HEK293 (cell line): Measurements from ENCODE around the gene TULP1.

ENCODE experiments used
- CTCF ChIA-PET: fragments of 350-600 bp; formaldehyde crosslinking; extraction: SDS; loops from one replicate; lab custom pipeline; 2021; ENCODE audit warnings: antibody characterized with exemption; lab: Yijun Ruan, JAX
- POLR2A ChIA-PET: fragments of 300-600 bp; formaldehyde crosslinking; extraction: SDS; loops from one replicate; lab custom pipeline; 2020; ENCODE audit warnings: antibody characterized with exemption, inconsistent platforms; lab: Yijun Ruan, JAX
- H3K27ac ChIP-seq: fragments of 200-500 bp; sonication (Bioruptor generic); 2 replicates; pipeline ENCODE4 v1.5.1; 2014; ENCODE audit warnings: low read depth, low read length, control low read depth, inconsistent platforms; ENCODE audit errors: extremely low read depth
- H3K36me3 ChIP-seq, 2 experiments: fragments of 200-500 bp in 1 of 2; sonication (Bioruptor generic) in 1 of 2; 1 replicate in 1 of 2; 2 replicates in 1 of 2; pipeline ENCODE4 v1.5.1; 2014 to 2017; ENCODE audit warnings: inconsistent platforms in 2 of 2, low read length in 2 of 2; ENCODE audit not compliant: control insufficient read depth in 2 of 2, insufficient read depth in 1 of 2
- H3K4me1 ChIP-seq: fragments of 200-500 bp; sonication (Bioruptor generic); 2 replicates; pipeline ENCODE4 v1.5.1; 2014; ENCODE audit warnings: mild to moderate bottlenecking, low read length, inconsistent platforms; ENCODE audit not compliant: control insufficient read depth, insufficient read depth
- H3K4me3 ChIP-seq: 2 replicates; pipeline ENCODE4 v1.5.1; 2011; ENCODE audit warnings: low read depth, mild to moderate bottlenecking, control low read depth, low read length, moderate library complexity
- H3K9me3 ChIP-seq: fragments of 200-500 bp; sonication (Bioruptor generic); 2 replicates; pipeline ENCODE4 v1.5.1; 2014; ENCODE audit warnings: low read depth, low read length, inconsistent platforms; ENCODE audit not compliant: control insufficient read depth, insufficient read depth
- FEZF1 ChIP-seq: fragments of 450-650 bp; formaldehyde crosslinking; IDR thresholded peaks from 2 replicates; pipeline ENCODE4 v1.5.1; 2016; ENCODE audit warnings: missing biosample characterization, missing genetic modification characterization
- GLI4 ChIP-seq: fragments of 450-650 bp; formaldehyde crosslinking; IDR thresholded peaks from 2 replicates; pipeline ENCODE4 v1.5.1; 2016; ENCODE audit warnings: missing biosample characterization, missing genetic modification characterization
- GLIS2 ChIP-seq: fragments of 450-650 bp; formaldehyde crosslinking; IDR thresholded peaks from 2 replicates; pipeline ENCODE4 v1.5.1; 2016; ENCODE audit warnings: missing biosample characterization, missing genetic modification characterization
- KLF1 ChIP-seq: fragments of 450-650 bp; formaldehyde crosslinking; IDR thresholded peaks from 2 replicates; pipeline ENCODE4 v1.5.1; 2016; ENCODE audit warnings: missing biosample characterization, missing genetic modification characterization
- OSR2 ChIP-seq: fragments of 450-650 bp; formaldehyde crosslinking; IDR thresholded peaks from 2 replicates; pipeline ENCODE4 v1.5.1; 2016; ENCODE audit warnings: missing biosample characterization, missing genetic modification characterization
- OVOL3 ChIP-seq: fragments of 450-650 bp; formaldehyde crosslinking; IDR thresholded peaks from 2 replicates; pipeline ENCODE4 v1.5.1; 2016; ENCODE audit warnings: missing biosample characterization, missing genetic modification characterization
- PRDM1 ChIP-seq: fragments of 450-650 bp; formaldehyde crosslinking; IDR thresholded peaks from 2 replicates; pipeline ENCODE4; 2016; ENCODE audit warnings: missing biosample characterization, missing genetic modification characterization
- SALL2 ChIP-seq: fragments of 450-650 bp; formaldehyde crosslinking; IDR thresholded peaks from 2 replicates; pipeline ENCODE4 v1.5.0; 2017; ENCODE audit warnings: missing biosample characterization, mild to moderate bottlenecking, missing genetic modification characterization, borderline replicate concordance
- SETDB1 ChIP-seq: IDR thresholded peaks from one replicate; pipeline ENCODE4 v1.6.1; 2017; ENCODE audit warnings: mild to moderate bottlenecking, low read length, moderate library complexity, mixed read lengths; ENCODE audit not compliant: insufficient read length
- TCF7L2 ChIP-seq: IDR thresholded peaks from 2 replicates; pipeline ENCODE4 v1.6.1; 2011; ENCODE audit warnings: low read depth, mild to moderate bottlenecking, inconsistent platforms, low read length, moderate library complexity, borderline replicate concordance
- WT1 ChIP-seq: fragments of 450-650 bp; formaldehyde crosslinking; IDR thresholded peaks from 2 replicates; pipeline ENCODE4 v1.5.1; 2016; ENCODE audit warnings: missing biosample characterization, missing genetic modification characterization
- ZBTB20 ChIP-seq: fragments of 450-650 bp; formaldehyde crosslinking; IDR thresholded peaks from 2 replicates; pipeline ENCODE4 v1.5.1; 2016; ENCODE audit warnings: missing biosample characterization, missing genetic modification characterization
- ZBTB8A ChIP-seq: fragments of 450-650 bp; formaldehyde crosslinking; IDR thresholded peaks from 2 replicates; pipeline ENCODE4 v1.5.1; 2016; ENCODE audit warnings: missing biosample characterization, missing genetic modification characterization
- ZFP37 ChIP-seq: fragments of 450-650 bp; formaldehyde crosslinking; IDR thresholded peaks from 2 replicates; pipeline ENCODE4 v1.5.1; 2016; ENCODE audit warnings: missing biosample characterization, missing genetic modification characterization
- ZIC2 ChIP-seq: fragments of 450-650 bp; formaldehyde crosslinking; IDR thresholded peaks from 2 replicates; pipeline ENCODE4 v1.5.1; 2016; ENCODE audit warnings: missing biosample characterization, missing genetic modification characterization
- ZNF112 ChIP-seq: fragments of 450-650 bp; formaldehyde crosslinking; IDR thresholded peaks from 2 replicates; pipeline ENCODE4 v1.5.0; 2017; ENCODE audit warnings: missing biosample characterization, missing genetic modification characterization
- ZNF140 ChIP-seq: fragments of 450-650 bp; formaldehyde crosslinking; IDR thresholded peaks from 2 replicates; pipeline ENCODE4 v1.5.1; 2016; ENCODE audit warnings: missing biosample characterization, missing genetic modification characterization
- ZNF18 ChIP-seq: fragments of 450-650 bp; formaldehyde crosslinking; IDR thresholded peaks from 2 replicates; pipeline ENCODE4 v1.5.1; 2016; ENCODE audit warnings: missing biosample characterization, missing genetic modification characterization
- ZNF398 ChIP-seq: fragments of 450-650 bp; formaldehyde crosslinking; IDR thresholded peaks from 2 replicates; pipeline ENCODE4 v1.5.1; 2017; ENCODE audit warnings: missing biosample characterization, missing genetic modification characterization
- ZNF555 ChIP-seq: fragments of 450-650 bp; formaldehyde crosslinking; conservative IDR thresholded peaks from 2 replicates; pipeline ENCODE4 v1.5.1; 2017; ENCODE audit warnings: missing biosample characterization, mild to moderate bottlenecking, missing genetic modification characterization, inconsistent platforms
- ZNF558 ChIP-seq: fragments of 450-650 bp; formaldehyde crosslinking; IDR thresholded peaks from 2 replicates; pipeline ENCODE4 v1.5.1; 2016; ENCODE audit warnings: missing biosample characterization, missing genetic modification characterization
- ZNF561 ChIP-seq: fragments of 450-650 bp; IDR thresholded peaks from 2 replicates; pipeline ENCODE4 v1.5.1; 2018; ENCODE audit warnings: missing biosample characterization, missing genetic modification characterization, borderline replicate concordance
- ZSCAN4 ChIP-seq: fragments of 450-650 bp; formaldehyde crosslinking; IDR thresholded peaks from 2 replicates; pipeline ENCODE4 v1.5.1; 2017; ENCODE audit warnings: missing biosample characterization, missing genetic modification characterization

Gene TULP1

GRCh38 chr6:35550437-35550836, 37.7 kb upstream of the TULP1 start:
- H3K27ac ChIP-seq: no peak overlapping the region
- POLR2A ChIA-PET: no interaction called here
- H3K9me3 ChIP-seq: no peaks in the 10 kb centered on the region
- no peaks in the 10 kb centered on the region for H3K4me1 ChIP-seq
- CTCF ChIA-PET: interaction anchor here (0.7 to 1.7 kb wide), 8 partner anchors 8 to 223 kb away, joined by 3 to 7 read pairs (median 5); partner anchors contain the start of gene PPARD
- no peak overlapping the region for H3K4me3 ChIP-seq
- TF ChIP-seq ZFP37 (tag by site-specific recombination) (no peak), KLF1 (no peak), ZSCAN4 (tag by site-specific recombination) (no peak), ZNF555 (tag by site-specific recombination) (no peak), WT1 (tag by site-specific recombination) (no peak), FEZF1 (no peak), SETDB1 (peak; percentile 85), GLIS2 (tag by site-specific recombination) (no peak)
- no peaks in the 10 kb centered on the region for H3K36me3 ChIP-seq

- Histone ChIP-seq H3K4me3 (no peak overlapping the region), H3K9me3 (no peaks in the 10 kb centered on the region), H3K36me3 (no peaks in the 10 kb centered on the region), H3K4me1 (no peaks in the 10 kb centered on the region), H3K27ac (no peak overlapping the region)
- POLR2A ChIA-PET: no interaction called here
- TF ChIP-seq ZNF561: no peak
- TF ChIP-seq ZNF18: no peak
- TF ChIP-seq ZNF558 (tag by site-specific recombination): no peak
- no peak for TF ChIP-seq GLI4 (tag by site-specific recombination)
- TF ChIP-seq ZBTB8A (tag by site-specific recombination): no peak
- no peak for TF ChIP-seq TCF7L2
- TF ChIP-seq ZNF140 (tag by site-specific recombination): no peak
- TF ChIP-seq SALL2 (tag by site-specific recombination): no peak
- CTCF ChIA-PET: interaction anchor here (0.7 to 1.4 kb wide), 5 partner anchors 25 to 265 kb away, joined by 3 to 7 read pairs (median 3); partner anchors contain the start of gene ARMC12
These were observed 35.0 kb upstream of the TULP1 start for GRCh38 chr6:35547676-35548075.

- ChIA-PET POLR2A (interaction anchor here (0.6 kb wide), 1 partner anchor 275 kb away, joined by 4 read pairs; no protein-coding TSS in a partner anchor), CTCF (interaction anchor here (0.7 to 4.9 kb wide), 2 partner anchors 8 to 239 kb away, joined by 3 to 31 read pairs; no protein-coding TSS in a partner anchor)
- H3K27ac ChIP-seq: no peak overlapping the region
These were observed 32.2 kb upstream of the TULP1 start for GRCh38 chr6:35544769-35545361.

More at GRCh38 chr6:35544769-35545361, 32.2 kb upstream of the TULP1 start:
- Histone ChIP-seq H3K4me3 (no peak overlapping the region), H3K4me1 (no peaks in the 10 kb centered on the region), H3K9me3 (no peaks in the 10 kb centered on the region), H3K36me3 (no peaks in the 10 kb centered on the region)
- TF ChIP-seq ZBTB20 (tag by site-specific recombination) (peak; percentile 86), KLF1 (0 out of 2 replicates have a peak, but pooled peaks have one; percentile 15), ZNF112 (no peak), ZNF398 (tag by site-specific recombination) (peak; percentile 8; the same call in 1 of the 2 replicates), PRDM1 (no peak), ZIC2 (tag by site-specific recombination) (peak; percentile 58), OSR2 (tag by site-specific recombination) (no peak), OVOL3 (tag by site-specific recombination) (no peak)
